Fibroblast of lung (primary cell): ENCODE results near the gene IRGQ. TPM values are rescaled to one million over a fixed set of nuclear protein-coding genes. Genes with fewer than 3 reads are reported as not detected.

Experiments used
- DNase-seq, 2 donors: peaks; one replicate each; pipeline versions ENCODE4 v3.0.0 to v3.0.0-alpha.2; 2010; ENCODE audit warnings: low read depth in 2 of 2
- H2AFZ ChIP-seq: 2 replicates; pipeline ENCODE4 v1.5.1; 2012; ENCODE audit warnings: low read length, control low read depth, inconsistent platforms
- H3K27ac ChIP-seq: 2 replicates; pipeline ENCODE4 v1.5.1; 2011; ENCODE audit warnings: low read length, control low read depth; ENCODE audit not compliant: insufficient read depth
- H3K27me3 ChIP-seq: 2 replicates; pipeline ENCODE4 v1.5.1; 2011; ENCODE audit warnings: mild to moderate bottlenecking, low read length; ENCODE audit not compliant: control insufficient read depth, insufficient read depth
- H3K36me3 ChIP-seq: 2 replicates; pipeline ENCODE4 v1.5.1; 2011; ENCODE audit warnings: low read length; ENCODE audit not compliant: control insufficient read depth, insufficient read depth
- H3K4me1 ChIP-seq: 2 replicates; pipeline ENCODE4 v1.5.1; 2011; ENCODE audit warnings: low read length; ENCODE audit not compliant: control insufficient read depth, insufficient read depth; ENCODE audit errors: extremely low read depth
- H3K4me2 ChIP-seq: 2 replicates; pipeline ENCODE4 v1.5.1; 2011; ENCODE audit warnings: low read length, control low read depth; ENCODE audit not compliant: insufficient read depth; ENCODE audit errors: extremely low read depth
- H3K4me3 ChIP-seq, 4 experiments: fragments of 200-600 bp in 1 of 4; sonication (generic) in 1 of 4; replicated peaks in 1 of 4; 2 replicates each; pipeline ENCODE4 v1.5.1; 2011 to 2016; ENCODE audit warnings: low read length in 4 of 4, low read depth in 3 of 4, mild to moderate bottlenecking in 3 of 4, control low read depth in 2 of 4, inconsistent platforms in 1 of 4, mixed read lengths in 1 of 4; ENCODE audit not compliant: insufficient read depth in 1 of 4; ENCODE audit errors: control extremely low read depth in 1 of 4
- H3K79me2 ChIP-seq: 2 replicates; pipeline ENCODE4 v1.5.1; 2012; ENCODE audit warnings: mild to moderate bottlenecking, low read length, inconsistent platforms; ENCODE audit not compliant: control insufficient read depth, insufficient read depth
- H3K9ac ChIP-seq: 2 replicates; pipeline ENCODE4 v1.5.1; 2011; ENCODE audit warnings: mild to moderate bottlenecking, low read length, control low read depth; ENCODE audit not compliant: insufficient read depth
- H3K9me3 ChIP-seq: 2 replicates; pipeline ENCODE4 v1.5.1; 2012; ENCODE audit warnings: low read depth, low read length; ENCODE audit not compliant: control insufficient read depth, insufficient read depth
- H4K20me1 ChIP-seq: 2 replicates; pipeline ENCODE4 v1.5.1; 2011; ENCODE audit warnings: low read length; ENCODE audit not compliant: control insufficient read depth, insufficient read depth; ENCODE audit errors: extremely low read depth
- CTCF ChIP-seq, 2 donors: IDR thresholded peaks in 1 of 2; conservative IDR thresholded peaks in 1 of 2; 1 replicate in 1 of 2; 2 replicates in 1 of 2; pipeline ENCODE4 v1.5.1; 2011 to 2012; ENCODE audit warnings: low read length in 2 of 2, control low read depth in 1 of 2, inconsistent platforms in 1 of 2, low read depth in 1 of 2, mild to moderate bottlenecking in 1 of 2
- EZH2 ChIP-seq: IDR thresholded peaks from 2 replicates; pipeline ENCODE4 v1.5.1; 2012; ENCODE audit warnings: low read length, control low read depth, mild to moderate bottlenecking; ENCODE audit errors: missing control alignments
- polyA plus RNA-seq, 2 donors: library from polyadenylated mRNA; depleted of rRNA in 1 of 2; stranded (reverse) in 1 of 2; unstranded in 1 of 2; fragments of >200 nt; gene quantifications; 2 replicates each; pipeline ENCODE4 v1.2.1, GENCODE V29; 2011 to 2012; ENCODE audit warnings: missing spikeins in 1 of 2
- total RNA-seq: library from RNA; depleted of rRNA; stranded (reverse); fragments of >200 nt; gene quantifications from 2 replicates; pipeline ENCODE4 v1.2.1, GENCODE V29; 2014

Gene IRGQ
- total and polyA plus RNA-seq, 2 donors (not counting 1 experiment from before 2014, with no cell fraction given): 11.7 to 12.2 TPM

DNA sequence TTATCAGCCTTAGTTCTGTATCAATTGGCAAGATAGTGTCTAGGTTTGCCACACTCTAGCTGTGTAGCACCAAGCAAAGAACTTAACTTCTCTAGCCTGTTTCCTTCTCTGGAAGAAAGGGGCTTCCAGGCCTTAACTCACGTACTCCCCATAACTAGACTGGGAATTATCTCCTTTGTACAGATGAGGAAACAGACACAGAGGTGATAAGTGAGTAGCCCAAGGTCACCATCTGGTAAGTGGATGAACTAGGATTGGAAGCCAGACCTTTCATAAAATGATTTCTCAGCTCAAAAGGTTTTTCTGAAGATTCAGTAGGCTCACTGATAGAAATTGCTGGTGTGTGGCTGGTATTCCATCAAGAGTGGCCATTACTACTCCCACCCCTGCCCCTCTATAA is 20.4 kb upstream of the IRGQ start:
- TF ChIP-seq CTCF (conservative IDR thresholded peaks at IDR 0.05 in 1 of 2, IDR thresholded peaks at IDR 0.05 in 1 of 2; ENCODE audit: low read depth in 1 of 2, low read length in 2 of 2) (no peak), EZH2 (no peak)
- DNase-seq: no peak
- peaks cover 13% of the 10 kb centered on the region for H3K79me2 ChIP-seq

DNA sequence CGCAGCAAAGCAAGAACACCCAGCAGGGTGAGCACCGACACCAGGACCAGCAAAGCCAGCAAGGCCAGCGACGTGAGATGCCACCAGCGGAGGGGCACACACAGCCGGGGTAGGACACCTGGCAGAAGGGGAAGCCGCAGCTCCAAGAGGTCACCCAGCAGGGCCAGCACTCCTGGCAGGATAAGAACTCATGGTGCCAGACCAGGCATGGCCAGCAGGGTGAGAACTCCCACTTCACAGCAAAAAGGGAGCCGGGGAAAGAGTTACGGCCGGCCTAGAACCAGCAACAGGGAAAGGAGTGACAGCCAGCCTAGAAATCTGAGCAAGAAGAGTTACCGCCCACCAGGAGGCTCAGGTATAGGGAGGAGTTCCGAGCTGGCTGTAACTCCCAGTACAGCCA is 16.4 kb upstream of the IRGQ start:
- H3K4me2 ChIP-seq: no peak overlapping the region
- H2AFZ ChIP-seq: no peak overlapping the region
- H3K36me3 ChIP-seq: peaks cover 9% of the 10 kb centered on the region
- no peak overlapping the region for H3K9ac ChIP-seq
- peaks cover 8% of the 10 kb centered on the region for H3K79me2 ChIP-seq
- no peaks in the 10 kb centered on the region for H4K20me1 ChIP-seq
- H3K9me3 ChIP-seq: no peaks in the 10 kb centered on the region
- H3K27me3 ChIP-seq: no peaks in the 10 kb centered on the region
- no peak overlapping the region for H3K4me3 ChIP-seq
- TF ChIP-seq EZH2 (no peak), CTCF (conservative IDR thresholded peaks at IDR 0.05 in 1 of 2, IDR thresholded peaks at IDR 0.05 in 1 of 2; ENCODE audit: low read depth in 1 of 2, low read length in 2 of 2) (no peak)
- H3K27ac ChIP-seq: no peak overlapping the region
- no peak for DNase-seq
- H3K4me1 ChIP-seq: no peaks in the 10 kb centered on the region

More for the DNA sequence above, 20.4 kb upstream of the IRGQ start:
- Histone ChIP-seq H3K27ac (no peak overlapping the region), H3K4me2 (no peak overlapping the region), H3K4me3 (no peak overlapping the region), H3K27me3 (no peaks in the 10 kb centered on the region), H3K36me3 (peaks cover 7% of the 10 kb centered on the region), H3K9ac (no peak overlapping the region), H4K20me1 (no peaks in the 10 kb centered on the region), H2AFZ (no peak overlapping the region), H3K4me1 (peaks cover 2% of the 10 kb centered on the region), H3K9me3 (no peaks in the 10 kb centered on the region)

GRCh38 chr19:43611788-43612187 is 15.9 kb upstream of the IRGQ start, which contains the start of gene SRRM5:
TSS of gene SRRM5 (plus strand) at chr19:43612088. CDS start at chr19:43612122, 34 bp downstream.
- no peak for DNase-seq
- H3K9me3 ChIP-seq: no peaks in the 10 kb centered on the region
- no peak within 1 kb of the TSS for H3K27ac ChIP-seq
- no peaks in the 10 kb centered on the region for H3K4me1 ChIP-seq
- H2AFZ ChIP-seq: no peak within 1 kb of the TSS
- H3K27me3 ChIP-seq: no peaks in the 10 kb centered on the region
- TF ChIP-seq CTCF (conservative IDR thresholded peaks at IDR 0.05 in 1 of 2, IDR thresholded peaks at IDR 0.05 in 1 of 2; ENCODE audit: low read depth in 1 of 2, low read length in 2 of 2) (no peak), EZH2 (no peak)
- H3K4me3 ChIP-seq: no peak within 1 kb of the TSS
- H3K4me2 ChIP-seq: no peak within 1 kb of the TSS
- peaks cover 4% of the 10 kb centered on the region for H3K79me2 ChIP-seq
- no peak within 1 kb of the TSS for H3K9ac ChIP-seq
- no peaks in the 10 kb centered on the region for H4K20me1 ChIP-seq
- H3K36me3 ChIP-seq: peaks cover 9% of the 10 kb centered on the region
